CD4-positive, alpha-beta T cell treated with Interleukin-4 for 4 hours (primary cell): ENCODE results near the gene RNU11.
A peak's percentile ranks its signal among the peaks of the same experiment; 100 is the strongest.
"Not testable (repeated sequence)": the region's sequence is repeated elsewhere in the genome, so short reads cannot be mapped to it uniquely, and the experiment has no call there.

Experiments
- DNase-seq: peaks from one replicate; pipeline ENCODE4 v3.0.0-alpha.2; 2020

RNU11 gene

GRCh38 chr1:28666806-28667205, 18.4 kb downstream of the RNU11 start:
- no peak for DNase-seq

- peak; percentile 84 for DNase-seq
These were observed 20.0 kb downstream of the RNU11 start, which contains the start of gene GMEB1 for GRCh38 chr1:28668191-28668955. GMEB1 (plus strand) TSS chr1:28668784; CDS start chr1:28683613, 14,829 bp downstream.

- DNase-seq: peak; percentile 11
These were observed 20.7 kb downstream of the RNU11 start for GRCh38 chr1:28668956-28669723.

- no peak for DNase-seq
These were observed 22.9 kb downstream of the RNU11 start for GRCh38 chr1:28671254-28671780.

DNA sequence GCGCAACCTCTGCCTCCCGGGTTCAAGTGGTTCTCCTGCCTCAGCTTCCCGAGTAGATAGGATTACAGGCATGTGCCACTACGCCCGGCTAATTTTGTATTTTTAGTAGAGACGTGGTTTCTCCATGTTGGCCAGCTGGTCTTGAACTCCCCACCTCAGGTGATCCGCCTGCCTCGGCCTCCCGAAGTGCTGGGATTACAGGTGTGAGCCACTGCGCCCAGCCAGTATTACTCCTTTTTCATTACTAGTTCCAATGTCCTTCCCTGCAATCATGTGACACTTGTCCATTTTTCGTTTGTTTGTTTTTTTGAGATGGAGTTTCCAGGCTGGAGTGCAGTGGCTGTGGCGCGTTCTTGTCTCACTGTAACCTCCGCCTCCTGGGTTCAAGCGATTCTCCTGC, 24.6 kb downstream of the RNU11 start:
- not testable (repeated sequence) for DNase-seq

DNA sequence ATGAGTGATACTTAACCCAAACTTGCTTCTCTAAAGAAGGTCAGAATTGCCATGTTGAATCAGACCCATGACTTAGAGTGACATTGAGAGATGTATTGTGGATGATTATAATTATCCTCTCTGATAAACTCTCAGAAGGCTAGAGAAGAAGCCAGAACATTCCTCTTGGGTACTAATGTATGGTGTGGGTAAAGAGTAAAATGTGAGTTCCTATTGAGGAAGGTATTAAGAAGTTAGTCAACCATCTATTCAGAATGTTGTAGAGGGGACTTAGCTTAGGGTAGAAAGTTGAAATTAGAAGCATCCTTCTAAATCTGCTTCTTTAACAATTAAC, 27.5 kb downstream of the RNU11 start:
- DNase-seq: no peak

DNA sequence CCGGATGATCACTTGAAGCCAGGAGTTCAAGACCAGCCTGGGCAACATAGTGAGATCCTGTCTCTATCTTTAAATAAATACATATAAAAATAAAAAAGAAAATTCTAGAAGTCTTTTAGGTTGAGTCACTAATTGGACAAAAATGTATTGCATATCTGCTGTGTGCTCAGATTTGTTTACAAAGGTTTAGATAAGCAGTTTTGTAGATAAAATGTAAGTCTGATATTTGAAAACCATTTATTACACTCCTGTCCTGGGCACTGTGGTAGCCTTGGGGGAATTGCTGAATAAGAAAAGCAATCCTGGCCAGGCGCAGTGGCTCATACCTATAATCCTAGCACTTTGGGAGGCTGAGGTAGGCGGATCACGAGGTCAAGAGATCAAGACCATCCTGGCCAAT, 31.8 kb downstream of the RNU11 start:
- DNase-seq: no peak

DNA sequence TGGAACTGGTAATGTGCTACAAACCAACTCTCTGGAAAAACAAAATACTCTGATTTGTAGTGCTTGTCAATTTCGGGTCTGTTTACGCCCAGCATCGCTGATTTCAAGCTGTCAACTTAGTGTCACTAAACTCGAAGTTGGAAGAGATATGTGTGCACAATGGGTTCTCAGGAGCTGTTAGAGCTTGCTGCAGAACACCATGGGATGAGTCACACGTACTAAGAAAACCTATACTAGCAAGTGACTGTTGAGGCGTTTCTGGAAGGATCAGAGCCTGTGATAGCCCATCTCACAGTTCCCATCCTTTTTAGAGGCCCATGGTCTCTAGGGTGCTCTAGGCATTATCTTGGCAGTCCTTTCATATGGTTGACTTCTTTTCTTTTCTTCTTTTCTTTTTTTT, 34.4 kb downstream of the RNU11 start:
- no peak for DNase-seq

GRCh38 chr1:28684937-28685336, 36.5 kb downstream of the RNU11 start:
- no peak for DNase-seq

- not testable (repeated sequence) for DNase-seq
These were observed 43.2 kb downstream of the RNU11 start for GRCh38 chr1:28691627-28692026.
